SHP77 (cell line): ENCODE results near the gene CTRB2.

ENCODE experiments used
- DNase-seq, 2 experiments: peaks; one replicate each; lab custom pipeline; 2025; lab: John Stamatoyannopoulos, UW

CTRB2 gene

DNA sequence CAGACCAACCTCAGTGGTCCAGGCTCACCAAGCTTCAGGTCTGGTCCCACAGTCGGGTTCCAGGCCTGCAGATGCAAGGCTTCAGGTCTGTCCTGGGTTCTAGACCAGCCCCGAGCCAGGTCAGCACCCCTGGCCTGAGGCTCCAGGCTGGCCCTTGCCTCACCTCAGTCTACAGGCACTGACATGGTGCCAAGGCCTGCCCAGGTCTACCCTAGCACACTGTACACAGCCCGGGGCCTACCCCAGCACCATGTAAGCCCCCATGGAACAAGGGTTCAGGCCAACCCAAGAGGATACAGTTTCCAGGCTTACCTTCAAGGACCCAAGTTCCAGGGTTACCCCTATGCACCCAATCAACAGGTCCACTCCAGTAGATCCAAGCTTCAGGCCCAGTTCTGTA lies 31.9 kb downstream of the CTRB2 start:
- DNase-seq: no peak

DNA sequence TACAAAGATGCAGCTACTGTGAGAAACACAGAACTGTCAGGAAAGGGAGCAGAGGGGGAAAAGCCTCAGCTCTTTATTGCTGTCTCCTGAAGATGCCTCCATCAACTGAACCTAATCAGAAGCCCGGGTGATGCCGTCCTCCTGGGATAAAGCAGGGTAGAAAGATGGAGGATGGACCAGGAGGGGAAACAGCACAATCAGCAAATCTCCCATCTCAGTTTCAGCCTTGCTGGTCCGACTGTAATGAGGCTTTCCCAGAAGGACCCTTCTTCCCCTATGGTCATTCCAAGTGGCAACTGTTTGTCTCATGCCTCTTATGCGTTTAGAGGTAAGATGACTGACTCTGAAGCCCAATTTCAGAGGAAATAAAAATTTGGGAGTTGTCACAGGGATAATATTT lies 34.4 kb downstream of the CTRB2 start:
- DNase-seq: no peak

DNA sequence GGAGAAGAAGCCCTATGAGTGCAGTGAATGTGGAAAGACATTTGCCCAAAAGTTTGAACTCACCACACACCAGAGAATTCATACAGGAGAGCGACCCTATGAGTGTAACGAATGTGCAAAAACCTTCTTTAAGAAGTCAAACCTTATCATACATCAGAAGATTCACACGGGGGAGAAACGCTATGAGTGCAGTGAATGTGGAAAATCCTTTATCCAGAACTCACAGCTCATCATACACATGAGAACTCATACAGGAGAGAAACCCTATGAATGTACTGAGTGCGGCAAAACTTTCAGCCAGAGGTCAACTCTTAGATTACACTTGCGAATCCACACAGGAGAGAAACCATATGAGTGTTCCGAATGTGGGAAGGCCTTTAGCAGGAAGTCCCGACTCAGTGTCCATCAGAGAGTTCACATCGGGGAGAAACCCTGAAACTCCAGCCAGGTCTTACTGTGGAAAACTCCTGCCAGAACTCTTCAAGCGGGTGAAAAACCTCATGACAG lies 37.0 kb downstream of the CTRB2 start:
- no peak for DNase-seq

DNA sequence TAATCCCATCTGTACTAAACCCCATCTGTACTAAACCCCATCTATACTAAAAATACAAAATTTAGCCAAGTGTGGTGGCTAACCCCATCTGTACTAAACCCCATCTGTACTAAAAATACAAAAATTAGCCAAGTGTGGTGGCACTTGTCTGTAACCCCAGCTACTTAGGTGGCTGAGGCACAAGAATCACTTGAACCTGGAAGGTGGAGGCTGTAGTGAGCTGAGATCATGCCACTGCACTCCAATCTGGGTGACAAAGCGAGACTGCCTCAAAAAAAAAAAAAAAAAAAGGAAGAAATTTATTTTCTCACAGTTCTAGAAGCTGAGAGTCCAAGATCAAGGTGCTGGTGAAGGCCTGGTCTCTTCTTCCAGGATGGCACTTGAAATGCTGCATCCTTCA lies 46.6 kb downstream of the CTRB2 start:
- no peak for DNase-seq
